HepG2 (cell line): Measurements from ENCODE around the gene ZKSCAN5. TPM values are rescaled to one million over a fixed set of nuclear protein-coding genes. Genes with fewer than 3 reads are reported as not detected.

ENCODE experiments used
- ATAD3A ChIP-seq: sonication (generic); formaldehyde crosslinking; IDR thresholded peaks from 2 replicates; pipeline ENCODE4 v1.4.0; 2020; ENCODE audit warnings: missing genetic modification reagents
- BRD4 ChIP-seq: sonication (generic); formaldehyde crosslinking; IDR thresholded peaks from 2 replicates; pipeline ENCODE4 v1.4.0; 2020; ENCODE audit warnings: missing genetic modification reagents
- CENPBD1 ChIP-seq: sonication (generic); formaldehyde crosslinking; IDR thresholded peaks from 2 replicates; pipeline ENCODE4 v1.8.0; 2022; ENCODE audit warnings: missing genetic modification reagents, low read depth, mild to moderate bottlenecking, borderline replicate concordance
- EHMT2 ChIP-seq: fragments of 200-600 bp; sonication (generic); IDR thresholded peaks from 2 replicates; pipeline ENCODE4 v1.7.0; 2017; ENCODE audit warnings: antibody characterized with exemption, low read depth, low read length, borderline replicate concordance
- HES4 ChIP-seq: sonication (generic); formaldehyde crosslinking; IDR thresholded peaks from 2 replicates; pipeline ENCODE4 v1.9.0; 2021; ENCODE audit warnings: mild to moderate bottlenecking, missing genetic modification reagents, borderline replicate concordance
- KAT8 ChIP-seq: IDR thresholded peaks from 2 replicates; pipeline ENCODE4 v1.6.1; 2016; ENCODE audit warnings: missing genetic modification reagents, missing compliant biosample characterization
- KDM2A ChIP-seq: sonication (generic); formaldehyde crosslinking; IDR thresholded peaks from 2 replicates; pipeline ENCODE4 v1.4.0; 2020; ENCODE audit warnings: low read depth, missing genetic modification reagents, borderline replicate concordance
- KLF16 ChIP-seq, 2 experiments: sonication (generic) in 1 of 2; formaldehyde crosslinking in 1 of 2; IDR thresholded peaks; 2 replicates each; pipeline versions ENCODE4 v1.6.1 to v1.8.0; 2016 to 2023; ENCODE audit warnings: missing genetic modification reagents in 2 of 2, missing compliant biosample characterization in 1 of 2
- SP1 ChIP-seq, 2 experiments: fragments of 450-650 bp in 1 of 2; sonication (generic) in 1 of 2; formaldehyde crosslinking in 1 of 2; IDR thresholded peaks; 2 replicates each; pipeline versions ENCODE4 v1.4.0 to v1.6.1; 2016 to 2020; ENCODE audit warnings: missing genetic modification reagents in 1 of 2
- TBX3 ChIP-seq: fragments of 450-650 bp; IDR thresholded peaks from 2 replicates; pipeline ENCODE4 v1.6.1; 2017; ENCODE audit warnings: antibody characterized with exemption, mild to moderate bottlenecking, inconsistent platforms, borderline replicate concordance
- TOE1 ChIP-seq: sonication (generic); formaldehyde crosslinking; IDR thresholded peaks from 2 replicates; pipeline ENCODE4 v1.4.0; 2020; ENCODE audit warnings: mild to moderate bottlenecking, missing genetic modification reagents
- ZNF292 ChIP-seq: sonication (generic); formaldehyde crosslinking; IDR thresholded peaks from 2 replicates; pipeline ENCODE4 v1.8.1; 2022; ENCODE audit warnings: mild to moderate bottlenecking, low read depth, missing genetic modification reagents, borderline replicate concordance
- ZNF33B ChIP-seq: sonication (generic); formaldehyde crosslinking; IDR thresholded peaks from 2 replicates; pipeline ENCODE4 v1.5.1; 2020; ENCODE audit warnings: mild to moderate bottlenecking, missing genetic modification reagents
- ZNF362 ChIP-seq: sonication (generic); formaldehyde crosslinking; IDR thresholded peaks from 2 replicates; pipeline ENCODE4 v1.4.0; 2020; ENCODE audit warnings: missing genetic modification reagents, mild to moderate bottlenecking, borderline replicate concordance
- ZNF513 ChIP-seq: sonication (generic); formaldehyde crosslinking; conservative IDR thresholded peaks from 2 replicates; pipeline ENCODE4 v1.5.0; 2020; ENCODE audit warnings: missing genetic modification reagents
- ZNF556 ChIP-seq: sonication (generic); formaldehyde crosslinking; IDR thresholded peaks from 2 replicates; pipeline ENCODE4 v1.4.0; 2020; ENCODE audit warnings: mild to moderate bottlenecking, missing genetic modification reagents, borderline replicate concordance
- ZNF567 ChIP-seq: sonication (generic); formaldehyde crosslinking; IDR thresholded peaks from 2 replicates; pipeline ENCODE4 v1.8.1; 2023; ENCODE audit warnings: mild to moderate bottlenecking, missing genetic modification reagents, borderline replicate concordance
- ZNF609 ChIP-seq: sonication (generic); formaldehyde crosslinking; IDR thresholded peaks from 2 replicates; pipeline ENCODE4 v1.4.0; 2020; ENCODE audit warnings: mild to moderate bottlenecking, missing genetic modification reagents, borderline replicate concordance
- polyA plus RNA-seq, 8 experiments: library from polyadenylated mRNA; depleted of rRNA in 3 of 8; stranded (reverse) in 7 of 8; unstranded in 1 of 8; fragments of >200 nt; fragmentation: Illumina TruSeq in 4 of 8; extraction: Trizol in 4 of 8; gene quantifications; 2 replicates each; pipeline versions ENCODE4 v1.2.1 to v1.2.3, GENCODE V29; 2011 to 2016; ENCODE audit warnings: low read depth in 4 of 8, missing spikeins in 1 of 8, mixed read lengths in 1 of 8; ENCODE audit not compliant: insufficient read depth in 1 of 8
- total RNA-seq, 5 experiments: library from RNA; depleted of rRNA; stranded (reverse); fragments of >200 nt; fragmentation: Illumina TruSeq; extraction: Trizol; gene quantifications; 2 replicates each; pipeline ENCODE4 v1.2.3, GENCODE V29; 2016; ENCODE audit warnings: low read depth in 1 of 5

Gene ZKSCAN5
- total and polyA plus RNA-seq, 2 of the 13 experiments (the other 11 are each of a cell fraction or from before 2014, with no cell fraction given): 5.5 to 11.7 TPM

GRCh38 chr7:99551767-99552463 is 47.5 kb downstream of the ZKSCAN5 start, which contains the start of gene FAM200A (continued):
- TF ChIP-seq ZNF362 (no peak), ZNF292 (CRISPR knock-in tag) (no peak), HES4 (CRISPR knock-in tag) (peak; percentile 43; the same call in 1 of the 2 replicates), KLF16 (CRISPR knock-in tag; IDR thresholded peaks at IDR 0.05) (peak in 1 of 2 experiments; percentile 35; a peak in 1 of 4 replicates), ZNF556 (no peak), EHMT2 (no peak), ZNF33B (CRISPR knock-in tag) (no peak), ZNF513 (CRISPR knock-in tag) (no peak), TBX3 (no peak), ZNF609 (CRISPR knock-in tag) (peak; percentile 19; the same call in 1 of the 2 replicates), CENPBD1 (CRISPR knock-in tag) (0 out of 2 replicates have a peak, but pooled peaks have one; percentile 65), ZNF567 (CRISPR knock-in tag) (0 out of 2 replicates have a peak, but pooled peaks have one; percentile 44), KAT8 (peak; percentile 97), TOE1 (no peak), KDM2A (CRISPR knock-in tag) (peak; percentile 98), BRD4 (0 out of 2 replicates have a peak, but pooled peaks have one; percentile 65), SP1 (IDR thresholded peaks at IDR 0.05) (no peak), SP1 (CRISPR knock-in tag; IDR thresholded peaks at IDR 0.05) (no peak), ATAD3A (CRISPR knock-in tag) (no peak)
